GM19395 (cell line): ENCODE results near the gene TSPAN4.
A peak's percentile ranks its signal among the peaks of the same experiment; 100 is the strongest.

ENCODE experiments used
- ATAC-seq: cut with Tn5 transposase; IDR thresholded peaks from one replicate; pipeline ENCODE4 v1.9.1; 2021; ENCODE audit warnings: mild to moderate bottlenecking, moderate library complexity; ENCODE audit not compliant: unreplicated experiment

The TSPAN4 gene

GRCh38 chr11:842370-843002, at the start of gene TSPAN4, which contains the start of gene POLR2L:
TSS of gene TSPAN4 (plus strand) at chr11:842852. CDS start at chr11:850305, 7,453 bp downstream.
TSS of gene POLR2L (minus strand) at chr11:842529. CDS start at chr11:842508, 21 bp downstream.
- ATAC-seq: peak; percentile 73

DNA sequence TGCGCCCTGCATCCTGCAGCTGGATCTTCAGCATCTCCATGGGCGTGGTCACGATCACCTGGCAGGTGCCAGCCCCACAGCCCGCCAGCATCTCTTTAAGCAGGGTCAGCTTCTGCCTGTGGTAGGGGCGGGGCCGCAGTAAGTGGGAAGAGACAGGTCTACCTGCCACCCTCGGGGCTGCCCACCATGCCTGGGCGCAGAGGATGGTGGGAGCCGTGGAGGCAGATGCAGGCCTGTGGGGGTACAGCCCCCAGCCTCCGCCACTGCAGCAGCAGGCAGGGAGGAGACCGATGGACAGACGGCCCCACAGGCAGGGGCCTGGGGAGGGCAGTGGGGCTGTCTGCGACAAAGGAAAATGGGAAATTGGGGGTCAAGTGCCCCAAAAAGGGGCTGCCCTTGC, 49.8 kb upstream of the TSPAN4 start:
- no peak for ATAC-seq

DNA sequence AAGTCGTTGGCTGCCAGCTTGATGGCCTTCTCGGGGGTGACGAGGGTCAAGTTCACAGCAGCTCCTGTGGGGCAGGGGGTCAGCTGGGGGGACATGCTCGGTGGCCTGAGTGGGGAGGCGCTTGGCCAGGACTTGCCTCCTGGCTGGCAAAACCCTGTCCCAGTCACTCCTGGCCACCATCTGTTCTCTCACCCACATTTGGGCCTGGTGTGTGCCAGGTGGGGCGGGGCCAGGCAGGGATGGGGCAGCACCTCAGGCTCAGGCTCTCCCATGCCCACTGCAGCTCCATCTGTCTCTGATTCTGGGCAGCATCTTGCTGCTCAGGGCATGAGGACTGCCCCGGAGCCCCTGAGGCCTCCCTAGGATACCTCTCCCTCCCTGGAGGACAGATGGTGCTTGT, 49.1 kb upstream of the TSPAN4 start:
- ATAC-seq: no peak

DNA sequence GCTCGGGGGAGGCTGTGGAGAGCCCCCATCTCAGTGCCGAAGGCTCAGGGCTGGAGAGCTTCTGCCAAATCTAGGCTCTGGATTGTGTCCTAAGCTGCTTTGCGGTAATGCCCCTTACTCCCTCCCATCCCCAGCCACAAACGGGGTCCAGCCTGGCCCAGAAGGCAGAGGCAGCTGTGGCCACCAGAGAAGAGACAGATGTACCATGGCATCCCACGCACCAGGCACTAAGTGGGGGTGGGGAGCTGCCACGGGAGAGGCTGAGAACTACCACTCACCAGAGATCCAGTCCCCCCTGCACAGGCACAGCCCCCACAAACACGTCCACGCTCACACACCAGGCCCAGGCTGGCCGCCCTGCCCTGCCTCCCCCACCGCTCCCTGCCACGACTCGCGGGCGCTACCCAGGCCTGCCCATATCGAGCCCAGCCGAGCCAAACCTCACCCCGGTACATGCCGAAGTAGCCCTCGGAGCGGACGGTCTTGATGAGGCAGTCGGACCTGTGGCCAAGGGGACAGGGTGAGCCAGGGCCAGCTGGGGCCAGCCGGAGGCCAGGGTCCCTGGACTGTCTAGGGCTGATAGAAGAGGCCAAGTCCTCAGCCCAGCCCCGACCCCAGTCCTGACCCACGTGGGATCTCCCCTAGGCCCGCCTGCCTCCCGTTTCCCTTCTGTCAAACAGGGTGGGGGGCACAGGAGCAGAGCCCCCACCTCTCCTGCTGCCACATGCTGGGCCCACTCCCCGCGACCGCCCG, 48.5 kb upstream of the TSPAN4 start:
- no peak for ATAC-seq

DNA sequence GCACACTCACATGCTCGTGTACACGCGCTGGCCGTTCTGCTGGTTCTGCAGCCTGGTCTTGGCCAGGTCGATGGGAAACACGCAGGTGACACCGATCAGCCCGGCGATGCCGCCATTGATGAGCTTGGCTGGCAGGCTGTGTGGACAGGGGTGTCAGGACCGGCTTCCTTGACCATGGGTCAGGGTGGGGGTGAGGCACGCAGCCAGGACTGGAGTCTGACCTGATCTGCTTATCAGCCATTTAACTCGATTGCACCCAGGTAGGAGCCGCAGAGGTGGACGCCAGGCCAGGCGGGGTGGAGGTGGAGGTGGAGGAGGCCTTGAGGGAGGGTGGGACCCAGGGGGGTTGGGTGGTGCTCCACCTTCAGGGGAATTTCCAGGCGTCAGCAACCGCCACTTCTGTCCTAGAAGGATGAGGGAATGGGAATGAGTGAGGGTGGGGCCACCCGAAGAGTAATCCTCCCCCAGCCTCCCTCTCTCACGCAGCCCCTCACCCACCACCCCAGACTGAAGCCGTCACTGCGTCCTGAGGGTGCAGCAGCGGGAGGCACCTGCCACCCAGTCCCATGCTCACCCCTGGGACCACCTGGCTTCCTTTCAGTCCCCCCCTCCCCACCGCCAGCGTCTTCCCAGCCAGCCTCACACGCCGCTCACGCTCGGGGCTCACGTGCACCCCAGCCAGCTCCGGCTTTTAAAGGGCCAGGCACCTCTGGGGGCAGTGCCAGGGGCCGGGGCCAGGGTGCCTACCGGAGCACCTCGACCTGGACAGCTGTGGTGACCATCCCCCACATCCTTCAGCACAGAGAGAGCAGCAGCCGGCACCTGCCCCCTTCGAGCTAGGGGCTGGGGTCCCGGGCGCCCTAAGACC, 47.7 kb upstream of the TSPAN4 start:
- ATAC-seq: no peak

DNA sequence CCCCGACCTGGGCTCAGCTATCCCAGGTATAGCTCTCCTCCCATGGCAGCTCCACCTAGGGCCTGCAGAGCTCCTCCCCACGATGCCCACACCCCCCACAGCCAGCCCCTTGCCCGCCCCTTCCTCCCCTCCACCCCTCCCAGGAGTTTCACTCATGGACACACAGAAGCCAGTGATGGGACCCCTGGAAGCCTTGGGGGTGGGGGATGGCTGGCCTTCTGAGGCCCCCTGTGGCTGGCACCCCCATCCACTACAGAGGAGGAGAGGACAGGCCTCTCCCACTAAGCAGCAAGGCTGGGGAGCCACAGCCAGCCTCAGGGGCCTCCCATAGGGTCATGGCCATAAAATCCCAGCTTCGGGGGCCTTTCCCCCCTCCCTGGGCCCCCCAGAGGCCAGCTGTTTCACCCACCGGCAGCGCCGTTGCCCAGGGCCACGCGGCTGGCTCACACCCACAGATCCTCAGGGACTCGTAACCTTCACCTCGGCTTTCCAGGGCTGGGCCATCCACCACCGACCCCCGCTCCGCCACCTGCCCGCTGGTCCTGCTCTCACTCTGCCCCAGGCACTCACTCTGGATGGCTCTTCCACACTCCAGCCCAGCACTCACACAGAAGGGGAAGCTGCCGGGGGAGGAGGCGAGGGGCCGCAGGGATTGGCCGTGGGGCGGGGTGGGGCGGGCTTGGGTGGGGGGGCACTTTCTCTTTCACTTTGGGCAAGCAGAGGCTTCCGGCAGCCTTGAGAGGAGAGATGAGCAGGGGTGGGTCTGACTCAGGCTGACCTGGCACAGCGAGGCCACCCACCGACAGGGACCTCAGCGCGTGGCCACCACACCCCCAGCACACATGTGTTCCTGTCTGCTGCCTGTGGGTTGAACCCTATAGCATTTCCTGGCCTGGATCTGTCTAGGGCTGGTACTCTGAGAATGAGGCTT, 46.8 kb upstream of the TSPAN4 start:
- ATAC-seq: no peak

DNA sequence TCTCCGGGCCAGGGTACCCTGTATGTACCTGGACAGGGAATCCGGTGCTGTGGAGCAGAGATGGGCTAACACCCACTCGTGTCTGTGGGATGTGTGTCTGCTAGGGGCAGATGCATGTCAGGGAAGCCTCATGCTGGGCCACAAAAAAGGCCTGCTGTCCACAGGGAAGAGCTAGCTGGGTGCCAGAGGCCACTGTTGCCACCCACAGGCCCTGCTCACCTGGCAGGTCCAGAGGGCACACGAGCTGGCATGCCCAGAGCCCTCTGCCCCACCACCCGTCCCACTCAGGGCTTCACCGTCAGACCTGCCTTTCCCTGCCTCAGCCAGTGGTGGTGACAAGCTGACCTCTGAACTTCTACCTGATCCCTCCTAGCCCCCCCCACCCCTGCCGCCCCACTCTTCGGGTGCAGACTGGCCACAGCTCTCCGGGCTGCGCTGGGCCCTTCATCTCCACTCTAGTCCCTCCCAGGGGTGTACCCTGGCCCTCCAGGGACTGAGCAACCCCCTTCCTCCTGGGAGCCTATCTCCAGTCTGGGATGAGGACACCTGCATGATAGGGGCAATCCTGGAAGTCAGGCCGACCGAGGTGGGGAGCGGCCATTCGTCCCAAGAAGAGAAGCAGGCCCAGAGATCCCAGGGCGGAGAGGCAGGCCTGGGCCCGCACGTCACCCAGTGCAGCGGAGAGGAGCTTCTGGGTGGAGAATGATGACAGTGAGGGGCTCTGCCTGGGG, 45.9 kb upstream of the TSPAN4 start:
- ATAC-seq: no peak

- peak; percentile 45 for ATAC-seq
Measured at GRCh38 chr11:797296-798092, 45.2 kb upstream of the TSPAN4 start.

DNA sequence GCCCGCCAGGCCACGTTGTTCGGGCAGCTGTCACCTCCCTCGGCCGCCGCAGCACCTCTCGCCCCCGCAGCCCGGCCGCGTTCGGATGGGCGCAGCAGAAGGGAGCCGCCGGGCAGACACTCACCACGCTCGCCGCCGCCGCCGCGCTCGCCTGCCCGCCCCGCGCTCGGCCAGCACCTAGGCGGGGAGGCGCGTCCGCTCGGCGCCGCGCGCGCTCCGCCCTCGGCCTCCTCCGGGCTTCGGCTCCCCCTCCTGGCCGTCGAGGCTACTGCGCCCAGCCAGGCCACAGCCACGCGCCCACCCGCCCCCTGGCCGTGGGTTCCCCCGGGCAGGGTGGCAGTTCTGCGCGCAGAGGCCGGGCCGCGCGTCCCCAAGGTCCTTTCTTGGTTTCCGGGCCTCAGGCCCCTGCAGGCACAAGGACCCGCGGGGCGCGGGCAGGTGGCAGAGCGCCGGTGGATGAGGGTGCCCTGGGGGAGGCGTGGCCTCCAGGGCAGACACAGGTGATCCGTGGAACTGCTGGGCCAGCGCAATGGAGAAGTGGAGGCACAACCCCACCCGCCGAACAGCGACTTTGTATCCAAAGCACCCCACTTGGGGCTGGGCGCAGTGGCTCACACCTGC, 44.4 kb upstream of the TSPAN4 start, which contains the start of gene SLC25A22:
TSS of gene SLC25A22 (minus strand) at position 189 of the 621 bp plus-strand sequence. CDS start 3,275 bp downstream, outside the sequence.
- peak; percentile 56 for ATAC-seq

GRCh38 chr11:799641-800316, 42.9 kb upstream of the TSPAN4 start:
- no peak for ATAC-seq

DNA sequence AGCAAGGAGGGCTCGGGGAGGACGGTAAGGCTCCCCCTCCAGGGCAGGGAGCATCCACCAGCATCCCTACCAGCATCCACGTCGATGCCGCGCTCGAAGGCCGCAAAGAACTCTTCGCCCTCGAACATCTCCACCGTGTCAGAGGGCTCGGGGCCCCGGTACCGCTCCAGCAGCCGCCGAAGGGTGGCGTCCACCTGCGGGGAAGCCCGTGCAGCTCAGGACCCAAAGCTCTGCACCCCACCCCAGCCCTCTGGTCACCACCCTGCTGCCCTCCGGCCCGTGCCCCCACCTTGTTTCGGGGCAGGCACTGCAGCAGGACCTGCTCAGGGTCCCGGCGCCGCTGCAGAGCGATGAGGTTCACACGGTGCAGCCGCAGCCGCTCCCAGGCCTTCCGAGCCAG, 42.2 kb upstream of the TSPAN4 start:
- no peak for ATAC-seq

DNA sequence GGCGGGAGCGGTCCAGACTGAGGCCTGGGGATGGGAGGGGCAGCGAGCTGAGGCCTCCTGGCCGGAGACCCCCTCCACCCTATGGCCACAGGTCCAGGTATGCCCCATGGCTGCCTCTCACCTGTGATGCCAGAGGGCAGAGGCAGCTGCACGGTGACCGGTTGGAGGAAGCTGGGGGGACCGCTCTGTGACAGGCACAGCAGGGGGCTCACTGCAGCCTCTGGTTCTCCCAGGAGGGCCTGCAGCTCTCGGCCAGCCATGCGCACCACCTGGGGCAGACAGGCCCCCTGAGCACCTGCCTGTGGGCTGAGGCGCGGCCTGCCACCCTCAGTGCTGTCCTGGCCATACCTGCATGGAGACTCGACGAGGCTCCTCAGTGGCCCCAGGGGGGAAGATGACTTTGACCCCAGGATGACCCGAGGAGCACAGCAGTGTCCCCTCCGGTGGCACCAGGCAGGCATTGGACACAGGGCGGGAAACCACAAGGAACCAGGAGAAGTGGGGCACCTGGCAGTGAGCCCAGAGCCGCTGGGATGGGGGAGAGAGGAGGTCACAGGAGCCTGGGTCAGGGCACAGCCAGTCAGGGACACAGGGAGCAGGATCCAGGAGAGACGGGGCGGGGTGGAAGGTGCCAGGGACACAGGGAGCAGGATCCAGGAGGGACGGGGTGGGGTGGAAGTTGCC, 41.4 kb upstream of the TSPAN4 start:
- ATAC-seq: no peak

GRCh38 chr11:802018-802617, 40.5 kb upstream of the TSPAN4 start:
- ATAC-seq: no peak

GRCh38 chr11:802693-803466, 39.8 kb upstream of the TSPAN4 start:
- ATAC-seq: no peak

DNA sequence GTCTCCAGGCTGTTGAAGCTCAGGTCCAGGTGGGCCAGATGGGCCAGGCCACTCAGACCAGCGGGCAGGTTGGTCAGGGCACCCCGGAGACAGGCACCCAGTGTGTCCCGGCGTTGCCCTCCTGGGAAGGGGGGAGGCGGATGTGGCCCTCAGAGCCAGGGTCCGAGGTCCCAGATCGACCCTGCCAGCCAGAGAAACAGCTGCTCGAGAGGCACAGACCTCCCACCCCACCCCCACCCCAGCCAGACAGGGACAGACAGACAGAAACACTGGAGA, 39.2 kb upstream of the TSPAN4 start:
- no peak for ATAC-seq
